Measurements from ENCODE around the gene ALOX15B. TPM values are rescaled to one million over a fixed set of nuclear protein-coding genes. Genes with fewer than 3 reads are reported as not detected.

Gene ALOX15B
- polyA plus RNA-seq, 1 of the 3 experiments (the other 2 are of a cell fraction), result not detected

DNA sequence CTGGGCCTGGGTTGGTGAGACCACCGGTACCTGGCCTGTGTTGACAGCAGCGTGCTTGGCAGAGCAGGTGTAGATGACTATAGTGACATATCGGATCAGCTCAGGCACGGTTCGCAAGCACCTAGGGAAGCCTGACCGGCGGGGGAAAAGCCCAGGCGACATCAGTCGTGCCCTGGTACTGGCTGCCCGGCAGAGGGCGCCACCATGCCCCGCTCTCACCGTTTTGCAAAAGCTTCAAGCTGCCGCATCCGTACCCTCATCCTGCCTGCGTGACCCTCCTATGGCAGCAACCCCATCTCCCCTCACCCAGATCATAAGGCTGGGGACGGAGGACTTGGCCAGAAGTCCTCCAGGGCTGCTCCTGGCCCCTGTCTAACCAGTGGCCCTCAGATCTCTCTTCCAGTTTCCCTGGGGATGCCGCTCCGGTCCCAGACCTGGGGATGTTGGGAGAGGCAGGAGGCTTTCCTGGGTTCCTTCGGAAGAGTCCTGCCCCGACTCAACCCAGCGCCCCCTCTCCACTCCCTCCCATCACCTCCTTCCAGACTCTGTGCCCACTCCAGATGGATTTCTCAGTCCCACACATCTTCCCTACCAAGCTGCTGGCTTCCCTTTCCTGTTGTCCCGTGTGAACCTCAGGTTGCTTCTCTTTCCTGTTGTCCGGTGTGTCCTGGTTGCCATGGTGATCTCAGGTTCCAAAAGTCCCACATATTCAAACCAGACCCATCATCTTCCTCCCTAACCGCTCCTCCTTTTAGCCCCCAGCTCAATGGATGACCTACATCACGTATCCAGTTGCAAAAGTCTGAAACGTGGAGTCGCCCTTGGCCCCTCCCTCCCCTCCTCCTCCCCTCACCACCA is 35.0 kb downstream of the ALOX15B start:
- Histone ChIP-seq H3K27me3 (ENCODE audit: insufficient read depth) (peaks cover 64% of the 10 kb centered on the region), H3K4me2 (peak overlapping the region; percentile 44), H3K4me1 (ENCODE audit: control insufficient read depth in 1 of 2, insufficient read depth in 2 of 2, low read depth in 1 of 2, low read length in 1 of 2) (peaks cover 0 to 8% of the 10 kb centered on the region in 2 experiments; a peak in 1 of 4 replicates), H3K79me2 (ENCODE audit: insufficient read depth) (no peaks in the 10 kb centered on the region), H3K9ac (no peak overlapping the region), H3F3A (replicated peaks; ENCODE audit: insufficient read depth) (no peaks in the 10 kb centered on the region), H3K9me2 (no peaks in the 10 kb centered on the region), H4K20me1 (ENCODE audit: insufficient read depth) (no peaks in the 10 kb centered on the region), H3K9me3 (no peaks in the 10 kb centered on the region), H3K36me3 (replicated peaks in 1 of 2; ENCODE audit: control insufficient read depth in 1 of 2, insufficient read depth in 2 of 2, low read length in 1 of 2) (no peaks in the 10 kb centered on the region), H3K27ac (ENCODE audit: low read depth in 2 of 2, low read length in 1 of 2) (no peak overlapping the region), H3K4me3 (ENCODE audit: low read depth in 2 of 2, low read length in 1 of 2) (peak overlapping the region in 1 of 2 experiments; percentile 26; a peak in 1 of 4 replicates), H2AFZ (ENCODE audit: low read depth) (no peak overlapping the region)
- ChIA-PET POLR2A (interaction anchor here (1.7 kb wide), 1 partner anchor 99 kb away, joined by 5 read pairs; no protein-coding TSS in a partner anchor), CTCF (interaction anchor here (0.6 to 20.8 kb wide), 54 partner anchors 9 to 565 kb away, joined by 3 to 390 read pairs (median 4); partner anchors contain the start of genes ALOX12B, ALOXE3 and HES7)
- TF ChIP-seq ELF1 (IDR thresholded peaks at IDR 0.05) (no peak), NFIC (IDR thresholded peaks at IDR 0.05; ENCODE audit: borderline replicate concordance) (no peak), SMC3 (IDR thresholded peaks at IDR 0.05; ENCODE audit: low read depth, low read length) (peak; percentile 28; the same call in 1 of the 2 replicates), CHD2 (IDR thresholded peaks at IDR 0.05; ENCODE audit: low read length, partially characterized antibody) (peak; percentile 36), RAD21 (IDR thresholded peaks at IDR 0.05; ENCODE audit: low read length) (peak; percentile 41)
- TF ChIP-seq, protein P1, sequence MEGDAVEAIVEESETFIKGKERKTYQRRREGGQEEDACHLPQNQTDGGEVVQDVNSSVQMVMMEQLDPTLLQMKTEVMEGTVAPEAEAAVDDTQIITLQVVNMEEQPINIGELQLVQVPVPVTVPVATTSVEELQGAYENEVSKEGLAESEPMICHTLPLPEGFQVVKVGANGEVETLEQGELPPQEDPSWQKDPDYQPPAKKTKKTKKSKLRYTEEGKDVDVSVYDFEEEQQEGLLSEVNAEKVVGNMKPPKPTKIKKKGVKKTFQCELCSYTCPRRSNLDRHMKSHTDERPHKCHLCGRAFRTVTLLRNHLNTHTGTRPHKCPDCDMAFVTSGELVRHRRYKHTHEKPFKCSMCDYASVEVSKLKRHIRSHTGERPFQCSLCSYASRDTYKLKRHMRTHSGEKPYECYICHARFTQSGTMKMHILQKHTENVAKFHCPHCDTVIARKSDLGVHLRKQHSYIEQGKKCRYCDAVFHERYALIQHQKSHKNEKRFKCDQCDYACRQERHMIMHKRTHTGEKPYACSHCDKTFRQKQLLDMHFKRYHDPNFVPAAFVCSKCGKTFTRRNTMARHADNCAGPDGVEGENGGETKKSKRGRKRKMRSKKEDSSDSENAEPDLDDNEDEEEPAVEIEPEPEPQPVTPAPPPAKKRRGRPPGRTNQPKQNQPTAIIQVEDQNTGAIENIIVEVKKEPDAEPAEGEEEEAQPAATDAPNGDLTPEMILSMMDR (IDR thresholded peaks at IDR 0.05), result peak; percentile 89
- DNase-seq, result peak; percentile 89
- 10% methylated on average over 17 of the region's 28 CpGs for WGBS (ENCODE audit: low lambda C conversion rate)

DNA sequence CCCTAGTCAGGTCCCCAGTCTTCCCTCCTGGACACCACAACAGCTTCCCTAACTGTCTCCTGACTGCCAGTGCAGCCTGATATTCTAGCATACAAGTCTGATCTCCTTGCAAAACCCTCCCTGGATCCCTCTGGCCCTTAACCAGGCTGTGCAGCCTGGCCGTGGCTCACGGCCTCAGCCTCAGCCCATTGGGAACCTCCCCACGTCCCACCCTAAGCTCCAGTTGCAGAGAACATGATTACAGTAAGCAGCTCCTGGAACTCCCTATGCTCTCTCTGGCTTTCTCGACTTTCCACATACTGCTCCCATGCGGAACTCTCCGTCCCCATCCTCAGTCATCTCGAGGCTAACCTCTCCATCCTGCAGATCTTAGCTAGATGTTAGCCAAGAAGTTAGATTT is 35.7 kb downstream of the ALOX15B start:
- no peaks in the 10 kb centered on the region for H3K79me2 ChIP-seq (ENCODE audit: insufficient read depth)
- POLR2A ChIA-PET, result interaction anchor here (1.7 kb wide), 1 partner anchor 99 kb away, joined by 5 read pairs; no protein-coding TSS in a partner anchor
- CTCF ChIA-PET, result interaction anchor here (0.7 to 20.8 kb wide), 30 partner anchors 10 to 564 kb away, joined by 3 to 390 read pairs (median 6); partner anchors contain the start of genes ALOX12B, ALOXE3 and HES7
- no peak overlapping the region for H3K4me2 ChIP-seq
- WGBS (ENCODE audit: low lambda C conversion rate), result 32% methylated on average over 7 of the region's 7 CpGs
- no peaks in the 10 kb centered on the region for H3K9me2 ChIP-seq
- H3K27ac ChIP-seq (ENCODE audit: low read depth in 2 of 2, low read length in 1 of 2), result no peak overlapping the region
- peaks cover 60% of the 10 kb centered on the region for H3K27me3 ChIP-seq (ENCODE audit: insufficient read depth)
- no peaks in the 10 kb centered on the region for H4K20me1 ChIP-seq (ENCODE audit: insufficient read depth)
- H3F3A ChIP-seq (replicated peaks; ENCODE audit: insufficient read depth), result no peaks in the 10 kb centered on the region
- H2AFZ ChIP-seq (ENCODE audit: low read depth), result no peak overlapping the region
- no peak for TF ChIP-seq RFX5 (IDR thresholded peaks at IDR 0.05; ENCODE audit: low read length)
- no peak for TF ChIP-seq TCF12 (IDR thresholded peaks at IDR 0.05)
- TF ChIP-seq NRF1 (IDR thresholded peaks at IDR 0.05; ENCODE audit: low read depth, low read length), result no peak
- no peak for TF ChIP-seq FOXJ3 (CRISPR knock-in tag; IDR thresholded peaks at IDR 0.05)
- TF ChIP-seq JUND (IDR thresholded peaks at IDR 0.05), result no peak
- TF ChIP-seq, protein P2, sequence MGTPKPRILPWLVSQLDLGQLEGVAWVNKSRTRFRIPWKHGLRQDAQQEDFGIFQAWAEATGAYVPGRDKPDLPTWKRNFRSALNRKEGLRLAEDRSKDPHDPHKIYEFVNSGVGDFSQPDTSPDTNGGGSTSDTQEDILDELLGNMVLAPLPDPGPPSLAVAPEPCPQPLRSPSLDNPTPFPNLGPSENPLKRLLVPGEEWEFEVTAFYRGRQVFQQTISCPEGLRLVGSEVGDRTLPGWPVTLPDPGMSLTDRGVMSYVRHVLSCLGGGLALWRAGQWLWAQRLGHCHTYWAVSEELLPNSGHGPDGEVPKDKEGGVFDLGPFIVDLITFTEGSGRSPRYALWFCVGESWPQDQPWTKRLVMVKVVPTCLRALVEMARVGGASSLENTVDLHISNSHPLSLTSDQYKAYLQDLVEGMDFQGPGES (IDR thresholded peaks at IDR 0.05; ENCODE audit: low read depth, low read length), result no peak
- DNase-seq, result no peak
- peaks cover 0 to 11% of the 10 kb centered on the region in 2 experiments; a peak in 1 of 4 replicates for H3K4me1 ChIP-seq (ENCODE audit: control insufficient read depth in 1 of 2, insufficient read depth in 2 of 2, low read depth in 1 of 2, low read length in 1 of 2)
- no peak overlapping the region for H3K4me3 ChIP-seq (ENCODE audit: low read depth in 2 of 2, low read length in 1 of 2)
- H3K36me3 ChIP-seq (replicated peaks in 1 of 2; ENCODE audit: control insufficient read depth in 1 of 2, insufficient read depth in 2 of 2, low read length in 1 of 2), result no peaks in the 10 kb centered on the region
- H3K9ac ChIP-seq, result no peak overlapping the region
- H3K9me3 ChIP-seq, result no peaks in the 10 kb centered on the region
